ENCODE results near the gene RPL27A.
A peak's percentile ranks its signal among the peaks of the same experiment; 100 is the strongest.

RPL27A gene

GRCh38 chr11:8682303-8683114 is at the start of gene RPL27A, which contains the start of gene TRIM66:
Gene RPL27A (plus strand): TSS chr11:8682792. CDS start chr11:8682814, 22 bp downstream.
Gene TRIM66 (minus strand): TSS chr11:8682665. CDS start chr11:8672274, 10,391 bp downstream.
- peak within 1 kb of the TSS; percentile 97 for H3K4me3 ChIP-seq (ENCODE audit: low read length)
- TF ChIP-seq CTCF (conservative IDR thresholded peaks at IDR 0.05; ENCODE audit: low read depth, low read length): no peak

GRCh38 chr11:8634498-8634897 is 48.1 kb upstream of the RPL27A start:
- no peak for DNase-seq (ENCODE audit: low read depth)
- no peak overlapping the region for H3K4me3 ChIP-seq (ENCODE audit: low read length)
- TF ChIP-seq CTCF (conservative IDR thresholded peaks at IDR 0.05; ENCODE audit: low read depth, low read length): no peak

More at GRCh38 chr11:8682303-8683114, at the start of gene RPL27A, which contains the start of gene TRIM66:
- peak; percentile 79 for DNase-seq (ENCODE audit: low read depth)

- no peak overlapping the region for H3K4me3 ChIP-seq (ENCODE audit: low read length)
- no peak for TF ChIP-seq CTCF (conservative IDR thresholded peaks at IDR 0.05; ENCODE audit: low read depth, low read length)
- no peak for DNase-seq (ENCODE audit: low read depth)
Observed at GRCh38 chr11:8636127-8636526, 46.5 kb upstream of the RPL27A start.

GRCh38 chr11:8638300-8638699 is 44.3 kb upstream of the RPL27A start:
- DNase-seq (ENCODE audit: low read depth): no peak
- TF ChIP-seq CTCF (conservative IDR thresholded peaks at IDR 0.05; ENCODE audit: low read depth, low read length): no peak
- no peak overlapping the region for H3K4me3 ChIP-seq (ENCODE audit: low read length)

- TF ChIP-seq CTCF (conservative IDR thresholded peaks at IDR 0.05; ENCODE audit: low read depth, low read length): no peak
- H3K4me3 ChIP-seq (ENCODE audit: low read length): no peak overlapping the region
- no peak for DNase-seq (ENCODE audit: low read depth)
Observed at GRCh38 chr11:8639655-8640054, 42.9 kb upstream of the RPL27A start.

GRCh38 chr11:8640267-8640906 is 42.2 kb upstream of the RPL27A start:
- no peak for TF ChIP-seq CTCF (conservative IDR thresholded peaks at IDR 0.05; ENCODE audit: low read depth, low read length)
- H3K4me3 ChIP-seq (ENCODE audit: low read length): no peak overlapping the region
- no peak for DNase-seq (ENCODE audit: low read depth)
